ENCODE results near the gene UBAP1. TPM values are rescaled to one million over a fixed set of nuclear protein-coding genes. Genes with fewer than 3 reads are reported as not detected.
"Not testable (repeated sequence)": the region's sequence is repeated elsewhere in the genome, so short reads cannot be mapped to it uniquely, and the experiment has no call there.

UBAP1 gene
- total RNA-seq, 2 donors from 2014 or later, result 38.3 to 72.2 TPM

- TF ChIP-seq POLR2A (IDR thresholded peaks at IDR 0.05) (no peak), POLR2AphosphoS5 (IDR thresholded peaks at IDR 0.05) (no peak)
- TF ChIP-seq, protein P1, sequence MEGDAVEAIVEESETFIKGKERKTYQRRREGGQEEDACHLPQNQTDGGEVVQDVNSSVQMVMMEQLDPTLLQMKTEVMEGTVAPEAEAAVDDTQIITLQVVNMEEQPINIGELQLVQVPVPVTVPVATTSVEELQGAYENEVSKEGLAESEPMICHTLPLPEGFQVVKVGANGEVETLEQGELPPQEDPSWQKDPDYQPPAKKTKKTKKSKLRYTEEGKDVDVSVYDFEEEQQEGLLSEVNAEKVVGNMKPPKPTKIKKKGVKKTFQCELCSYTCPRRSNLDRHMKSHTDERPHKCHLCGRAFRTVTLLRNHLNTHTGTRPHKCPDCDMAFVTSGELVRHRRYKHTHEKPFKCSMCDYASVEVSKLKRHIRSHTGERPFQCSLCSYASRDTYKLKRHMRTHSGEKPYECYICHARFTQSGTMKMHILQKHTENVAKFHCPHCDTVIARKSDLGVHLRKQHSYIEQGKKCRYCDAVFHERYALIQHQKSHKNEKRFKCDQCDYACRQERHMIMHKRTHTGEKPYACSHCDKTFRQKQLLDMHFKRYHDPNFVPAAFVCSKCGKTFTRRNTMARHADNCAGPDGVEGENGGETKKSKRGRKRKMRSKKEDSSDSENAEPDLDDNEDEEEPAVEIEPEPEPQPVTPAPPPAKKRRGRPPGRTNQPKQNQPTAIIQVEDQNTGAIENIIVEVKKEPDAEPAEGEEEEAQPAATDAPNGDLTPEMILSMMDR (IDR thresholded peaks at IDR 0.05), result no peak
- no peak for DNase-seq (ENCODE audit: low spot score)
- Histone ChIP-seq H3K27ac (no peak overlapping the region), H3K27me3 (replicated peaks; ENCODE audit: insufficient read depth) (no peaks in the 10 kb centered on the region), H3K36me3 (no peaks in the 10 kb centered on the region), H3K9me3 (no peaks in the 10 kb centered on the region), H3K4me1 (replicated peaks) (no peaks in the 10 kb centered on the region), H3K4me3 (no peak overlapping the region)
- intact Hi-C loops (cut with DNase I), result no loop called here
- WGBS, result 40% methylated on average over 5 of the region's 5 CpGs
Observed at GRCh38 chr9:34190996-34191892, 12.4 kb downstream of the UBAP1 start.

DNA sequence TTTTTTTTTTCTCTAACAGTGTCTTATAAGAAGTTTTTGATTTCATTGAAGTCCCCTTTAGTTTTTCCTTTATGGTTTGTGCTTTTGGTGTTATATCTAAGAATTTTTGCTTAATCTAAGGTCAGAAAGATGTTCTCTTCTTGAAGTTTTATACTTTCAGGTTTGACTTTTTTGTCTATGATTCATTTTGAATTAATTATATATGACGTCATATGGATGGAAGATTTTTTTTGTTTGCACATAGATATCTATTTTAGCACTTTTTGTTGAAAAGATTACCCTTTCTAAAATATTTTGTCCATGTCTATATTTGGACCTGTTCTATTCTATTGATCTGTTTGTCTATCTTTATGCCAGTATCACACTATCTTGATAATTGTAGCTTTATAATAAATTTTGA is 16.3 kb downstream of the UBAP1 start:
- no peak overlapping the region for H3K4me3 ChIP-seq
- WGBS, result 69% methylated on average over 1 of the region's 1 CpG
- no peaks in the 10 kb centered on the region for H3K27me3 ChIP-seq (replicated peaks; ENCODE audit: insufficient read depth)
- H3K4me1 ChIP-seq (replicated peaks), result no peaks in the 10 kb centered on the region
- no peaks in the 10 kb centered on the region for H3K36me3 ChIP-seq
- H3K27ac ChIP-seq, result no peak overlapping the region
- TF ChIP-seq, protein P1 (IDR thresholded peaks at IDR 0.05), result no peak
- TF ChIP-seq POLR2AphosphoS5 (IDR thresholded peaks at IDR 0.05) (no peak), POLR2A (IDR thresholded peaks at IDR 0.05) (no peak)
- DNase-seq (ENCODE audit: low spot score), result no peak
- no peaks in the 10 kb centered on the region for H3K9me3 ChIP-seq
- intact Hi-C loops (cut with DNase I), result no loop called here

DNA sequence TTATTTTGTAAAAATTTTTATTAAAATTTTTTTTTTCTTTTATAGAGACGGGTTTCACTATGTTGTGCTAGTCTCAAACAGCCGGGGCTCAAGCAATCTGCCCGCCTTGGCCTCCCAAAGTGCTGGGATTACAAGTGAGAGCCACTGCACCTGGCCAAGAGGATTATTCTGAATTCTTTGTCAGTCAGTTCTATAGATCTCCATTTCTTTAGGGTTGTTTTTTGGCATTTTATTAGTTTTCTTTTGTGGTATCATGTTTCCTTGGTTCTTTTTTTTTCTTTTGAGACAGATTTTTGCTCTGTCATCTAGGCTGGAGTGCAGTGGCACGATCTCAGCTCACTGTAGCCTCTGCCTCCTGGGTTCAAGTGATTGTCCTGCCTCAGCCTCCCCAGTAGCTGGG is 18.4 kb downstream of the UBAP1 start:
- H3K27me3 ChIP-seq (replicated peaks; ENCODE audit: insufficient read depth); H3K4me3 ChIP-seq; H3K27ac ChIP-seq; H3K4me1 ChIP-seq (replicated peaks); intact Hi-C loops (cut with DNase I); H3K36me3 ChIP-seq; DNase-seq (ENCODE audit: low spot score); H3K9me3 ChIP-seq: not testable (repeated sequence)
- WGBS, result 93% methylated on average over 4 of the region's 4 CpGs

DNA sequence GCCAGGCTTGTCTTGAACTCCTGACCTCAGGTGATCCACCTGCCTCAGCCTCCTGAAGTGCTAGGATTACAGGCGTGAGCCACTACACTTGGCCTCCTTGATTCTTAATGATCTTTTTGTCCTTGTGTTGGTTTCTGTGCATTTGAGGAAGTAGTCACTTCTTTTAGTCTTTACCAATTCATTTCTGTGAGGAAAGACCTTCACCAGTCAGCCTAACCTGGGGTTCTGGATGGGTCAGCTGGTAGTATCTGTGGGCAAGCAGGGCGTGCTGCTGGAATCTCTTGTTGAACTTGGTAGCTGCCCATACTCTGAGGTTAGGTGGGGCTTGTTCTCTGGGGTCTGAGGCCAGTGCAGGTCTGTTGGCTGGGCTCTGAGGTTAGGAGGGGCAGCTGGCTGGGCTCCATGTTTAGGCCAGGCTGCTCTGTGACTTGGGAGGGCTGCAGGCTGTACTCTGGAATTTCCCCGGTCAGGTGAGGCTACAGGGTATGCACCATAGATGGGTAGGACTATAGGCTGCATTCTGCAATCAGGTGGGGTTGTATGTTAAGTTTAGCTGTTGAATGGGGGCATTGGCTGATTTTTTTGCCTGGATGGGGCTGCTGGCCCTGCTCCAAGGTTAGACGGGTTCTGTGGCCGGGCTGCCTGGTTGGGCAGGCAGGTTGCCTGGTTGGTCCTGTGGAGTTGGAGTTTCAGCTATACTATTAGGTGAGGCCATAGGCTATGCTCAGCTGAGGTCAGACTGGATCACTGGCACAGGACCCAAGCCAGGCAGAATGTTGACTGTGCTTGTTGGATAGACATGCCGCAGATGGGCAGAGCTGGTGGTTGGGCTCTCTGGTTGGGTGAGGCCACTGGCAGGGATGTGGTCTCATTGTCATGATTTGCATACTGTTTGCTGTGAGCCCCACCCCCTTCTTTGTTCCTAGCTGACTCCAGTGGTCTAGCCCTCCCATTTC is 19.2 kb downstream of the UBAP1 start:
- no peaks in the 10 kb centered on the region for H3K4me1 ChIP-seq (replicated peaks)
- no peak for DNase-seq (ENCODE audit: low spot score)
- TF ChIP-seq POLR2AphosphoS5 (IDR thresholded peaks at IDR 0.05), result no peak
- TF ChIP-seq, protein P1 (IDR thresholded peaks at IDR 0.05), result no peak
- TF ChIP-seq POLR2A (IDR thresholded peaks at IDR 0.05), result no peak
- intact Hi-C loops (cut with DNase I), result no loop called here
- no peak overlapping the region for H3K4me3 ChIP-seq
- H3K36me3 ChIP-seq, result no peaks in the 10 kb centered on the region
- WGBS, result 73% methylated on average over 6 of the region's 6 CpGs
- H3K9me3 ChIP-seq, result no peaks in the 10 kb centered on the region
- no peaks in the 10 kb centered on the region for H3K27me3 ChIP-seq (replicated peaks; ENCODE audit: insufficient read depth)
- H3K27ac ChIP-seq, result no peak overlapping the region

DNA sequence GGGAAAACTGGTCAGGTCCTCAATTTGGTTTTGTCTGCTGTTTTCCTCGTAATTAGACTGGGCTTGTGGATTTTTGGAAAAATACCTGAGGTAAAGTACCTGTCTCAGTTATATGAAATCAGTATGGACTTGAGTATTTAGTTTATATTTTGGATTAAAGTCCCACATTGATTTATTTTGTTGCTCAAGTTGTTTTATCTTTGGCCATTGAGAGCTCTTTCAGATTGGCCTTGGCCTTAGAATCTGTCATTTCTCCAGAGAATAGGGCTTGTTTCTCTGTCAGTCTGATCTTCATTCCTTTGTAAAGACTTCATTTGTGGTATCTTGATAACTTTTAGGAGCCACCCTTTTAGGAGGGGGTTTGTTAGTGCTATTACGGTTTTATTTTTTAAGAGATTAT is 21.2 kb downstream of the UBAP1 start:
- Histone ChIP-seq H3K4me1 (replicated peaks) (no peaks in the 10 kb centered on the region), H3K9me3 (no peaks in the 10 kb centered on the region), H3K4me3 (no peak overlapping the region), H3K36me3 (no peaks in the 10 kb centered on the region), H3K27me3 (replicated peaks; ENCODE audit: insufficient read depth) (no peaks in the 10 kb centered on the region), H3K27ac (no peak overlapping the region)
- intact Hi-C loops (cut with DNase I), result no loop called here
- DNase-seq (ENCODE audit: low spot score), result no peak
- TF ChIP-seq POLR2A (IDR thresholded peaks at IDR 0.05), result no peak
- TF ChIP-seq POLR2AphosphoS5 (IDR thresholded peaks at IDR 0.05), result no peak
- 86% methylated on average over 2 of the region's 2 CpGs for WGBS

Measured in prostate gland (tissue), 2 donors.